Measurements from ENCODE around the gene ADAM21.
"Not testable (repeated sequence)": the region's sequence is repeated elsewhere in the genome, so short reads cannot be mapped to it uniquely, and the experiment has no call there.

Gene ADAM21

GRCh38 chr14:70442750-70443149 is 9.2 kb upstream of the ADAM21 start:
- no peak for ATAC-seq (replicated peaks; ENCODE audit: extremely low read depth, poor library complexity, severe bottlenecking)
- Mint-ChIP-seq H3K36me3 (ENCODE audit: insufficient read depth) (no peaks in the 10 kb centered on the region), H3K27me3 (no peaks in the 10 kb centered on the region)

GRCh38 chr14:70448633-70449340 is 3.2 kb upstream of the ADAM21 start:
- DNase-seq (ENCODE audit: low spot score in 2 of 2) = no peak

More at GRCh38 chr14:70442750-70443149, 9.2 kb upstream of the ADAM21 start:
- Mint-ChIP-seq H3K9me3 (peaks cover 16% of the 10 kb centered on the region), H3K4me3 (no peak overlapping the region), H3K27ac (ENCODE audit: low read depth) (no peak overlapping the region), H3K4me1 (no peaks in the 10 kb centered on the region)
- DNase-seq (ENCODE audit: low spot score in 2 of 2) = no peak

DNA sequence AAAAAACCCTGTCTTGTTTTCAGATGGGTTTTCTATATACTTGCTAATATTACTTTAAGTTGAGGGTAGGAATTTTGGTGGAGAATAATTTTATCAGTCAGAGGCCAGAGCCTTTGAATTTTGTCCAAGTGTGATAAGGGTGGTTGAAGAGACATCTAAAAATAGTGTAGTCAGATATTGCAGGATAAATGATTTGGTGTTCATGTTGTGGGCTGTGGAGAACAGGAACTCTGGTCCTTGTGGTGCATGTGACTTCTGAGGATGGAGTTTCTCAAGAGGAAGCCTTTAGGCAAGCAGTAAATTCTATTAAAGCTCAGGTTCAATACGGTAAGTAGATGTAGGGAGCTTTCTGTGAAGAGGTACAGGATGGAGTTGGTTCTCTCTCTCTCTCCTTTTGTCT is 2.8 kb downstream of the ADAM21 start:
- ATAC-seq (replicated peaks; ENCODE audit: extremely low read depth, poor library complexity, severe bottlenecking) (no peak), DNase-seq (ENCODE audit: low spot score in 2 of 2) (no peak)
- H3K36me3 Mint-ChIP-seq (ENCODE audit: insufficient read depth) = no peaks in the 10 kb centered on the region
- H3K27me3 Mint-ChIP-seq = no peaks in the 10 kb centered on the region
- no peak overlapping the region for H3K27ac Mint-ChIP-seq (ENCODE audit: low read depth)
- no peak overlapping the region for H3K4me3 Mint-ChIP-seq
- no peaks in the 10 kb centered on the region for H3K9me3 Mint-ChIP-seq
- H3K4me1 Mint-ChIP-seq = no peaks in the 10 kb centered on the region

More at GRCh38 chr14:70448633-70449340, 3.2 kb upstream of the ADAM21 start:
- no peak overlapping the region for H3K4me3 Mint-ChIP-seq
- H3K27ac Mint-ChIP-seq (ENCODE audit: low read depth) = no peak overlapping the region
- H3K9me3 Mint-ChIP-seq = peaks cover 5% of the 10 kb centered on the region
- H3K4me1 Mint-ChIP-seq = no peaks in the 10 kb centered on the region
- H3K27me3 Mint-ChIP-seq = no peaks in the 10 kb centered on the region
- H3K36me3 Mint-ChIP-seq (ENCODE audit: insufficient read depth) = no peaks in the 10 kb centered on the region
- ATAC-seq (replicated peaks; ENCODE audit: extremely low read depth, poor library complexity, severe bottlenecking) = no peak

DNA sequence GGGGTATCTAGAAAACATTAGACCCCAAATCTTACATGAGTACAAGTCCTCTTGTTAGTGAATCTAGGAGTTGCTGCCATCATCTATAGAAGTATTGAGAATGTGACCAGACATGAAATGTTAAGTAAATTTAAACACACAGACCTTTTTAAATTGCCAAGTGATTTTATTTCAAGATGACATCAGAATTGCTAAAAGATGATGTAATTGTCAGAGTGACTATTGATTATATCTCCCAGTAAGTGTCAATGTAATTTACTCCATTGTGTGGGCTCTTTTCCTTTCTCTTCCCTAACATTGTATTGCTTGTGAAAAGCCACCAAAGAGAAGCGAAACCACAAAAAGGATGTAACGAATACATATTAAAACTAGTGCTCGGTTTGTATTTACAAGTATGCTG is 16.8 kb downstream of the ADAM21 start:
- H3K4me3 Mint-ChIP-seq = no peak overlapping the region
- DNase-seq (ENCODE audit: low spot score in 2 of 2) (no peak), ATAC-seq (replicated peaks; ENCODE audit: extremely low read depth, poor library complexity, severe bottlenecking) (no peak)
- no peak overlapping the region for H3K27ac Mint-ChIP-seq (ENCODE audit: low read depth)
- no peaks in the 10 kb centered on the region for H3K27me3 Mint-ChIP-seq
- H3K4me1 Mint-ChIP-seq = no peaks in the 10 kb centered on the region
- H3K36me3 Mint-ChIP-seq (ENCODE audit: insufficient read depth) = peaks cover 2% of the 10 kb centered on the region
- no peaks in the 10 kb centered on the region for H3K9me3 Mint-ChIP-seq

GRCh38 chr14:70470863-70471563 is 19.0 kb downstream of the ADAM21 start:
- not testable (repeated sequence) for H3K36me3 Mint-ChIP-seq (ENCODE audit: insufficient read depth); H3K27ac Mint-ChIP-seq (ENCODE audit: low read depth); H3K4me1 Mint-ChIP-seq; H3K27me3 Mint-ChIP-seq; ATAC-seq (replicated peaks; ENCODE audit: extremely low read depth, poor library complexity, severe bottlenecking); H3K9me3 Mint-ChIP-seq; DNase-seq (ENCODE audit: low spot score in 2 of 2); H3K4me3 Mint-ChIP-seq

DNA sequence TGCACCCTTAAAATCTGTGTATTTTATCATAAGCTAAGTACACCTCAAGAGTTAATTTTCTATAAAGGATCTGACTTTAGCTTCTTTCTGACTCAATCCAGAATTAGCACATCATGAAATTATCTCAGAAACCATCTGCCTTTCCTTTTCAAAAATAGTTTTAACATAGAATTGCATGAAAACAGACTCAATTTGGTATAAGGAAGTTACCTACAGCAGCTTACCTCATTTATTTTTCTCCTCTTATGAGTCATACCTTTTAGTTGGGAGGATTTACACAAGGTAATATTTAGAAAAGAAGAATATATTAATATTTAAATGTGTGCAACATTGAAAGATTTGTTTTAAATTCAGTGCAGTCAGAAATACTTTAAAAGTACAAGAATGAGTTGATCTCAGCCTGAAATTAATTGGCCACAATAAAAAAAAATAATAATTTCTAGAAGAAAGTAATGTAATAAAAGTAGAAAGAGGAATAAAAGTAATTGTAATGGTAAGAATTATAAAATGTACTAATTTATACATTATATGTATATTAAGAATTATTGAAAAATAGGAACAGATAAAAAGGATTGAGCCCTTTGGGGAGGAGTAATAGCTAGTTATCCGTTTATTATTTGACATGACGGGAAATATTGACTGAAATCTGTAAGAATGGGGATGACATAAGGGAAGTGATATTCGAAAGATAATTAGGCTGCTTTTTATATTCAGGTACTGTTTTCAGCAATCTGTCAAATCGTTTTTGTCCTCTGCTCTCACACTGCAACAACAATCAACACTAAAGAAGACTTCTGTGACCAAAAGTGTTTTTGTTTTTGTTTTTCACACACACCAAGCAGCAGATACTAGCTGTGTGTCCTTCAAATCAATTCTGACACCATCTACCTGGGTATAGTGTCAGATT is 20.5 kb downstream of the ADAM21 start:
- Mint-ChIP-seq H3K27ac (ENCODE audit: low read depth) (no peak overlapping the region), H3K4me3 (no peak overlapping the region), H3K27me3 (no peaks in the 10 kb centered on the region), H3K9me3 (no peaks in the 10 kb centered on the region), H3K36me3 (ENCODE audit: insufficient read depth) (peaks cover 2% of the 10 kb centered on the region), H3K4me1 (no peaks in the 10 kb centered on the region)
- ATAC-seq (replicated peaks; ENCODE audit: extremely low read depth, poor library complexity, severe bottlenecking) = no peak
- DNase-seq (ENCODE audit: low spot score in 2 of 2) = no peak

DNA sequence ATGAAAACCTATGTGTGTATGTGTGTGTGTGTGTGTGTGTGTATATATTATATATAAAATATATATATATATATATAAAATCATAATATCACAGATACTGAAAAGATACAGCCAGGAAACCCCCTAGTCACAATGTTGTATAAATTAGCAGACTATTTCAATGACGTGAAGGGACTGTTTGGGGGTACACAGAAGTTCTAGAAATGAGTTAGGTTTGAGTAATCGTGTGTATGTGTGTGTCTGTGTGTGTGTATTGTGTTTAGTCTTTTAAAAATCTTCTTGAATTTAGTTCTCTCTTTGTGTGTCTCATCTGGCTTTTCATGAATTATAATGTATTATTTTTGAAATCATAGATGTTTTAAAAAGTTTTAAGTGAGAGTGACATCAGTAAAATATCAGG is 21.9 kb downstream of the ADAM21 start:
- H3K9me3 Mint-ChIP-seq = no peaks in the 10 kb centered on the region
- ATAC-seq (replicated peaks; ENCODE audit: extremely low read depth, poor library complexity, severe bottlenecking) (no peak), DNase-seq (ENCODE audit: low spot score in 2 of 2) (no peak)
- H3K36me3 Mint-ChIP-seq (ENCODE audit: insufficient read depth) = no peaks in the 10 kb centered on the region
- H3K27ac Mint-ChIP-seq (ENCODE audit: low read depth) = no peak overlapping the region
- no peak overlapping the region for H3K4me3 Mint-ChIP-seq
- no peaks in the 10 kb centered on the region for H3K4me1 Mint-ChIP-seq
- H3K27me3 Mint-ChIP-seq = no peaks in the 10 kb centered on the region

GRCh38 chr14:70475459-70475858 is 23.5 kb downstream of the ADAM21 start:
- not testable (repeated sequence) for H3K4me3 Mint-ChIP-seq; H3K27ac Mint-ChIP-seq (ENCODE audit: low read depth); H3K27me3 Mint-ChIP-seq; H3K36me3 Mint-ChIP-seq (ENCODE audit: insufficient read depth); H3K4me1 Mint-ChIP-seq; H3K9me3 Mint-ChIP-seq; DNase-seq (ENCODE audit: low spot score in 2 of 2); ATAC-seq (replicated peaks; ENCODE audit: extremely low read depth, poor library complexity, severe bottlenecking)

DNA sequence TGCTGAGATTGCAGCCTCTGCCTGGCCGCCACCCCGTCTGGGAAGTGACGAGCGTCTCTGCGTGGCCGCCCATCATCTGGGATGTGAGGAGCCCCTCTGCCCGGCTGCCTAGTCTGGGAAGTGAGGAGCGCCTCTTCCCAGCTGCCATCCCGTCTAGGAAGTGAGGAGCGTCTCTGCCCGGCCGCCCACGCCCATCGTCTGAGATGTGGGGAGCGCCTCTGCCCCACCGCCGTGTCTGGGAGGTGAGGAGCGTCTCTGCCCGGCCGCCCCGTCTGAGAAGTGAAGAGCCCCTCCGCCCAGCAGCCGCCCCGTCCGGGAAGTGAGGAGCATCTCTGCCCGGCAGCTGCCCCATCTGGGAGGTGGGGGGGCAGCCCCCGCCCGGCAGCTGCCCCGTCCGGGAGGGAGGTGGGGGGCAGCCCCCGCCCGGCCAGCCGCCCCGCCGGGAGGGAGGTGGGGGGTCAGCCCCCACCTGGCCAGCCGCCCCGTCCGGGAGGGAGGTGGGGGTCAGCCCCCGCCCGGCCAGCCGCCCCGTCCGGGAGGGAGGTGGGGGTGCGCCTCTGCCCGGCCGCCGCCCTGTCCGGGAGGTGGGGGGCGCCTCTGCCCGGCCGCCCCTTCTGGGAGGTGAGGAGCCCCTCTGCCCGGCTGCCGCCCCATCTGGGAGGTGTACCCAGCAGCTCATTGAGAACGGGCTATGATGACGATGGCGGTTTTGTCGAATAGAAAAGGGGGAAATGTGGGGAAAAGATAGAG is 25.6 kb downstream of the ADAM21 start:
- not testable (repeated sequence) for DNase-seq (ENCODE audit: low spot score in 2 of 2); H3K4me1 Mint-ChIP-seq; ATAC-seq (replicated peaks; ENCODE audit: extremely low read depth, poor library complexity, severe bottlenecking); H3K4me3 Mint-ChIP-seq; H3K27ac Mint-ChIP-seq (ENCODE audit: low read depth); H3K27me3 Mint-ChIP-seq; H3K36me3 Mint-ChIP-seq (ENCODE audit: insufficient read depth); H3K9me3 Mint-ChIP-seq

- Mint-ChIP-seq H3K36me3 (ENCODE audit: insufficient read depth) (peaks cover 2% of the 10 kb centered on the region), H3K27ac (ENCODE audit: low read depth) (no peak overlapping the region), H3K4me3 (no peak overlapping the region), H3K9me3 (peaks cover 16% of the 10 kb centered on the region), H3K27me3 (no peaks in the 10 kb centered on the region), H3K4me1 (no peaks in the 10 kb centered on the region)
- no peak for ATAC-seq (replicated peaks; ENCODE audit: extremely low read depth, poor library complexity, severe bottlenecking)
- no peak for DNase-seq (ENCODE audit: low spot score in 2 of 2)
These were observed 37.7 kb downstream of the ADAM21 start for GRCh38 chr14:70489579-70490200.

DNA sequence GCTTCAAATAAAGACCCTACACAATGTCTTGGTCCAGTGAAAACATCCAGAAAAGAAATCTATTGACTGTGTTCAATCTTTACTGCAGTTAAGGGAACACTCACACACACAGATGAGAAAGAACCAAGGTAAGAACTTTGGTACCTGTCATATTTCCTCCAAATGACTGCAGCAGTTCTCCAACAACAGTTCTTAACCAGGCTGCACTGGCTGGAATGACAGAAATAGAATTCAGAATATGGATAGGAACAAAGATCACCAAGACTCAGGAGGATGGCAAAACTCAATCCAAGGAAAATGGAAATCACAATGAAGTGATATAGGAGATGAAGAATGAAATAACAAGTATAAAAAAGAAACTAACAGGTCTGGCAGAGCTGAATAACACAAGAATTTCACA is 46.2 kb downstream of the ADAM21 start:
- no peaks in the 10 kb centered on the region for H3K9me3 Mint-ChIP-seq
- H3K4me3 Mint-ChIP-seq = no peak overlapping the region
- H3K4me1 Mint-ChIP-seq = peaks cover 7% of the 10 kb centered on the region
- ATAC-seq (replicated peaks; ENCODE audit: extremely low read depth, poor library complexity, severe bottlenecking) = no peak
- no peak for DNase-seq (ENCODE audit: low spot score in 2 of 2)
- no peaks in the 10 kb centered on the region for H3K27me3 Mint-ChIP-seq
- no peak overlapping the region for H3K27ac Mint-ChIP-seq (ENCODE audit: low read depth)
- H3K36me3 Mint-ChIP-seq (ENCODE audit: insufficient read depth) = peaks cover 2% of the 10 kb centered on the region

All from central memory CD8-positive, alpha-beta T cell (primary cell).